Sigmoid colon (tissue), 4 donors: ENCODE data around the gene PDCD7.

Source experiments
- CTCF ChIP-seq, 4 experiments: fragments of 450-650 bp in 3 of 4; fragments of 200-600 bp in 1 of 4; IDR thresholded peaks; one replicate each; pipeline ENCODE4 v1.5.1; 2016 to 2019; ENCODE audit warnings: antibody characterized with exemption in 4 of 4, mild to moderate bottlenecking in 3 of 4, moderate library complexity in 2 of 4
- EP300 ChIP-seq, 4 donors: sonication (generic); formaldehyde crosslinking; IDR thresholded peaks; one replicate each; pipeline ENCODE4 v1.6.1; 2017; ENCODE audit warnings: antibody characterized with exemption in 4 of 4
- POLR2A ChIP-seq, 2 donors: fragments of 450-650 bp; IDR thresholded peaks; one replicate each; pipeline ENCODE4 v1.6.1; 2016; ENCODE audit warnings: antibody characterized with exemption in 2 of 2, mild to moderate bottlenecking in 2 of 2, moderate library complexity in 2 of 2
- POLR2AphosphoS5 ChIP-seq, 4 donors: sonication (generic); formaldehyde crosslinking; IDR thresholded peaks; one replicate each; pipeline ENCODE4 v1.6.1; 2017; ENCODE audit warnings: antibody characterized with exemption in 4 of 4

- TF ChIP-seq EP300 (IDR thresholded peaks at IDR 0.05) (no peak), CTCF (IDR thresholded peaks at IDR 0.05) (no peak), POLR2A (IDR thresholded peaks at IDR 0.05) (no peak), POLR2AphosphoS5 (IDR thresholded peaks at IDR 0.05) (no peak)
These were observed 49.0 kb downstream of the PDCD7 start for GRCh38 chr15:65084500-65085206.
